NCI-H526 treated with DMSO at 0.1 percent for 48 hours (cell line): ENCODE data around the gene SH3RF2.
"Not testable (repeated sequence)": the region's sequence is repeated elsewhere in the genome, so short reads cannot be mapped to it uniquely, and the experiment has no call there.

Experiments
- DNase-seq: peaks from one replicate; lab custom pipeline; 2025; lab: John Stamatoyannopoulos, UW

Gene SH3RF2

DNA sequence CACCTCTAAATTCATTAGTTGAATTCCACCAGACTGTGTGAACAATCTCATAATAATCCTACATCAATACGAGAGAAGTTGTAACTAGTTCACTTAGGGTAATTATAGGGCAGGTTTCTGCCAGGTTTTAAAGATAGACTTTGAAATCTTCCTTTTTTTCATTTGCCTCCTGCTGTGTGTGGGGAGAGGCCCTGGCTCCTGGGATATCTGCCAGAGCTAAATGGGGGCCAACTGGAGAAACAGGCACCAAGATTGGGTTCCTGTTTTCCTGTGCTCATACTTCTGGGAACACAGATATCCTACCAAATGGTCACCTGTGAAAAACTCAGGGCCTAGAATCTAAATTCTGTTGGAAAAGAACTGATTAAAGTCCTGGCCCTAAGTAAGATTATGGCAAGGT is 42.3 kb downstream of the SH3RF2 start:
- no peak for DNase-seq

- DNase-seq, result no peak
Observed at GRCh38 chr5:145979270-145980223, 43.2 kb downstream of the SH3RF2 start.

DNA sequence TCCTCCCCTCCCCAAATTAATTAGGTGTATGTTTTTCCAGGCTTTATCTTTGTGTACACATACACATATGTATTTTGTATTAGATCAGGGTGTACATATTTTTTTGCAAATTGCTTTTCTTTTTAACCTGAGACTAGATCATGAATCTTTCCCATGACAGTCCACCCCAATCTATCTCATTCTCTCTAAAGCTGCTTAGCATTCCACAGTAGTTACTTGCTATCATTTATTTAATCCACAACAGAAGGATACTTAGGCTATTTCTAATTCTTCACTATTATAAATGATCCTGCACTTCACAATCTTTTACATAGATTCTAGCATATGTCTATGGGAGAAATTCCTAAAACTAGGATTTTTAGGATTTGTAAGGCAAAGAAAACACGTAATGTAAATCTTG is 43.9 kb downstream of the SH3RF2 start:
- DNase-seq, result no peak

GRCh38 chr5:145980718-145981117 is 44.3 kb downstream of the SH3RF2 start:
- no peak for DNase-seq

GRCh38 chr5:145981589-145982571 is 45.5 kb downstream of the SH3RF2 start:
- DNase-seq, result peak; percentile 72

DNA sequence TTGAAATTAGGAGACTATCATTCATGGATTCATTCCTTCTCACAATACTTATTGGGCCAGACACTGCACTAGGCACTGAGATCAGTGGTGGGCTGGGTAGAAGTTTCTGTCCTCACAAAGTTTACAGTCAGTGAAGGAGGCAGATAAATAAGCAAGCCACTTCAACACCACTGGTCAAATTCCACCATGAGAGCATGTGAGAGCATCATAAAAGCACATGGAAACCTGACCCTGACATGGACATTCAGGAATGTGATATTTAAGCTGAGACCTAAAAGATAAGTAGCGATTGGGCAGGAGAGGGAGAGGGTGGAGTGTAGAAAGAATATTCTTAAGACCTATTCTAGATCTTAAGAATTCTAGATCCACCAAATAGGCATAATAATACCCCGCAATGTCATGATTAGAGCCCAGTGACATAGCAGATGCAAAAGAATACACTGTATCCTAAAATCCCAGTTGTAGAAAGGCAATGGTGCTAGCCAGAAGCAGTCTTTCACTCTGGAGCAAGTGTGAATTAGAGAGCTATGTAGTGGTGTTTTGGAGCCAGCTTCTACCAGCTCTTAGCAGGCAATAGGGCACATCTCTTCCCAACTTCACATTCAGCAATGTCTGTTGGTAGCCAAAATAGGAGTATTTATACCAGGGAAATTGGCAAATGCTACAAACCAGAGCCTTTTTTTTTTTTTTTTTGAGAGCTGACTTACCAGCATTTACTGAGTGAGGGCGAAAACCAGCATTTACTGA is 46.4 kb downstream of the SH3RF2 start:
- no peak for DNase-seq

DNA sequence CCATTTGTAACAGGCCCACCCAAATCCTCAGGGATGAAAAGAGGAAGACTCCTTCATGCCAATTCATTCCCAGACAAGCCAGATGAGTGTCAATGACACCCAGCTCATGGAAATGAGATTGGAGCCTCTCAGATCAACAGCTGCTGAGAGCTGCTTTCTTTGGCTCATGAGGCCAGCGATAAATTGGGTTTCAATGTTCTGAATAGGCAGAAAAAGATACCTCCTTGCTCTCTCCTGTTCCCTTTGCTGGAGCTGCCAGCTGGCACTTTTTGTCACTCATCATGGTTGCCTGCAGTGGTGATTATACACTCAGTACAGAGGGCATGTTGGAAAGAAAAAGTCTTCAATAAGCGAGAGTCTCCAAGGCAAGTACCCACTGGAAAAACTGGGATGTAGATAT is 47.1 kb downstream of the SH3RF2 start:
- DNase-seq, result no peak

- DNase-seq, result no peak
Observed at GRCh38 chr5:145984072-145984471, 47.7 kb downstream of the SH3RF2 start.

DNA sequence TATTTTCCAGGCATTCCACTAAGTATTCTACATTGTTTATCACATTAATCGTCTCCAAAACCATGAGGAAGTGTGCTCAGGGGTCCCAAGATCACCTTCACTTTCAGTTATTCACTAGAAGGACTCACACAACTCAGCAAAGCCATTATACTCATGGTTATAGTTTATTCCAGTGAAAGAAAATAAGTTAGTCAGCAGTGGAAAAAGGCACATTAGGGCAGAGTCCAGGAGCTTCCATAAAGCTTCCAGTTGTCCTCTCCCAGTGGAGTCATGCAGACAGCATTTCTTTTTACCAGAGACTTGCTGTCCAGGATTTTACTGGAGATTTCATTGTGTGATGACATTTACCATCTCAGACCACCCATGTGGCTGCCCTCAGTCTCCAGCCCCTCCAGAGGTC is 51.5 kb downstream of the SH3RF2 start:
- no peak for DNase-seq

DNA sequence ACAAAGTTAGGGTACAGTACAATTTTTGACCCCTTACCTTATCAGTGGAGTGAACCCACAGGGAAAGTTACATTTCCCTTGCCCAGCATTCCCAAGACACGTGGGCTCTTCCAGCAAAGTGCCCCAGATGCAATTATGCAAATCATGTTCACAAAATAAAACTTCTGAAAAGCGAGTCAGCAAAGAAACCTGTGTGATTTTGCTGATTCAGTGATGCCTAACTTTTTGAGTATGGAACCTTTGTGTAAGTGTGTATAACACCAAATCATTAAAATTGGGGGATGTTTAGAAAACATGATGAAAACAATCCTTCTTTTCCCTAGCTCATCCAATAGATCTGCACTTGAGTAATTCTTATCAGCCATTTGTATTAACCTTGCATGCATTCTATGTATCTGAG is 52.6 kb downstream of the SH3RF2 start:
- no peak for DNase-seq

GRCh38 chr5:145989428-145989827 is 53.0 kb downstream of the SH3RF2 start:
- no peak for DNase-seq

GRCh38 chr5:145990170-145990569 is 53.8 kb downstream of the SH3RF2 start:
- no peak for DNase-seq

DNA sequence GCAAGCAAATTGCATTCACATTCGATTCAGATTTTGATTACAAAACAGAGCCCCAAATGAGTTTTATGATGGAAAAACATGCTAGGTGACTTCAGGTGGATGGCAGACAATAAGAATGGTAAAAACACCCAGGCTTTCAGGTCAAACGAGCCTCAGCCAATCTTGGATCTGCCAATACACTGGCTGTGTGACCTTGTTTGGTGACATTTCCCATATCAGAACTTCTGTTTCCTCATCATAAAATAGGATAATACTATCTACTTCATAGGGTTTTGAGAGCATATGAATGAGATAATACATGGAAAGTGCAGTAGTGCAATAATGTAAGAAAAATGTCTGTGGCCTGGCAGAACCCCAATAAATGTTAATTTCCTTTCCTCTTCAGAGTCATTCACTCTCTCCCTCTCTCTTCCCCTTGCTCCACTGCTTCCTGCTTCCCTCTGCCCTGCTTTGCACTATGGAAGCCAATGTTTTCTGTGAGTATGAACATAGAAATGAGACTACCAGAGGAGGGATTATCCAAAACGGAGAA is 54.7 kb downstream of the SH3RF2 start:
- no peak for DNase-seq

- DNase-seq, result not testable (repeated sequence)
Observed at GRCh38 chr5:145993538-145993937, 57.2 kb downstream of the SH3RF2 start.

DNA sequence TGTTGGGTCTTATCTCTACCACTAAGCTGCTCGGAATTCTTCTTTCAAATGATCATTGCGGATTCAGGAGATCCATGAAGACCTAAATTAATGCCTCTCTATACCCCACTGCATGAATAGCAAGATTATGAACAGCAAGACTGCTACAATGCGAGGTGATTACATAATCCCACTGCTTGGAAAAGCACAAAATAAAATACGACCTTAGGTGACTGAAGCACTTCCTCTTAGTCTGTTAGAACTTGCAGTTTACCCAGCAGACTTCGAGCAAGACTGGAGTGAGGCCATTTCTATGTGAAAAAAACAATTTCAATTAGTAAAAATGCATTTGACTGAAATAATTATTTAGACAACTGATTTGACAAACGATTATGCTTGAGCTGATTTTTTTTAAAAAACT is 59.8 kb downstream of the SH3RF2 start:
- no peak for DNase-seq

DNA sequence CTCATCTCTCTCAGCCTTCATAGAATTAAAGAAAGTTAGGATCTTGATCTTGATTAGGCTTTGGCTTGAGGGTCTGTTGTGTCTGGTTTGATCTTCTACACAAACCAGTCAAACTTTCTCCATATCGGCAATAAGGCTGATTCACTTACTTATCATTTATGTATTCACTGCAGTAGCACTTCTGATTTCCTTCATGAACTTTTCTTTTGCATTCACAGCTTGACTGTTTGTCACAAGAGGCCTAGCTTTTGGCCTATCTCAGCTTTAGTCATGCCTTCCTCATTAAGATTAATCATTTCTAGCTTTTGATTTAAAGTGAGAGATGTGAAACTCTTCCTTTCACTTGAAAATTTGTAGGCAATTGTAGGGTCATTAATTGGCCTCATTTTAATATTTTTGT is 62.8 kb downstream of the SH3RF2 start:
- DNase-seq, result no peak

DNA sequence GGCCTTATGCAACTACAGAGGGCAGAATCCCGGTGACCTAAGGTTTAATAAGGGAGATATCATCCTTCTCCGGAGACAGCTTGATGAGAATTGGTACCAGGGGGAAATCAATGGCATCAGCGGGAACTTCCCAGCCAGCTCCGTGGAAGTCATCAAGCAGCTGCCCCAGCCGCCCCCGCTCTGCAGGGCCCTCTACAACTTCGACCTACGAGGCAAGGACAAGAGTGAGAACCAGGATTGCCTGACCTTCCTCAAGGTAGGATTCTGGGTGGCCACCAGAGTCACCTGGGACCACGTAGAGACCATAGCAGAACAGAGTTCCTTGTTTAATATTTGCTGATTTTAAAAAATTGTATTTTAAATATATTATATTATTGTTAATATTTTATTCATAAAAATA is 63.7 kb downstream of the SH3RF2 start:
- DNase-seq, result no peak

DNA sequence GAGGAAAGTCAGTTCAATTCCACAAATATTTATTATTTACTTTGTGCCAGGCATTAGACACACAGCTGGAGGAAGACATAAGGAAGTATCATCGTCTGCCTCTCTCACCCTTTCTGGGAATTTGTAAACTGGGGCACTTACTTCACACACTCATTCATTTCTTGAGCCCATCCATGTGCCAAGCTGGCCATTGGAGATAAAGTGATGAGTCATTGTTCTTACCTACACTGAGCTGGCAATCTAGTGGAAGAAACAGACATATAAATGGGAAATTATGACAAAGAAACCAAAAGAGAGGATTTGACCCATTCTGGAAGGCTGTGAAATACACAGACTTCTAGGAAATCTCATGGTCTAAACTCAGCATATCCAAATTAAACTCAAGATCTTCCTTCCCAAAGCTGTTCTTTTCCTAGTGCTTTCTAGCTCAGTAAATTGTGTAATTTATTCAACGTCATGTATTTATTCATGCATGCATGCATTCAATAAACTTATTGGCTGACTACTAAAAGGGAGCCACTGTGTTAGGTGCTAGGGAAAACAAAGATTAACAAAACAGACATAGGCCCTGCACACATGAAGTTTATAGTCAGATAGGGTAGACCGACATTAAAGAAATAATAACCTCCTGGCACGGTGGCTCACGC is 65.3 kb downstream of the SH3RF2 start:
- no peak for DNase-seq

GRCh38 chr5:146002491-146002890 is 66.1 kb downstream of the SH3RF2 start:
- DNase-seq, result no peak

GRCh38 chr5:146003852-146004251 is 67.5 kb downstream of the SH3RF2 start:
- DNase-seq, result no peak

DNA sequence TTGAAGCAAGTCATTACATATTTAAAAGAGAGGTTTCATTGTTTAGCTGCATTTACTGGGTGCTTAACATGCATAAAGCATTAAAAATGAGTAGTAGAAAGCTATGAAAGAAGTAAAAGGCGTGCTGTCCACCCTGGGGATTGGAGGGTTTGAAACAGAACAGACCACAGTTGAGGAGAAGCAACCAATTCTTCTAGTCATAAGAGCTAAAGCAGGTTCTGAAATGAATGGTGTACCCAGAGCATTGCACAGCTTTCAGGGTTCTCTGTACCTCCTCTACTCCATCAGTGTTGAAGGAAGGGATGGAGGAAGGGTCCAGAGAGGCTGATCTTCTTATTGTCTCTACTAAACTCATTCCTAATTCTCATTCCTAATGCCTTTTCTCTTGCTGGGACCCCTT is 68.9 kb downstream of the SH3RF2 start:
- DNase-seq, result no peak
